Measurements from ENCODE around the gene MTMR12.

Gene MTMR12

DNA sequence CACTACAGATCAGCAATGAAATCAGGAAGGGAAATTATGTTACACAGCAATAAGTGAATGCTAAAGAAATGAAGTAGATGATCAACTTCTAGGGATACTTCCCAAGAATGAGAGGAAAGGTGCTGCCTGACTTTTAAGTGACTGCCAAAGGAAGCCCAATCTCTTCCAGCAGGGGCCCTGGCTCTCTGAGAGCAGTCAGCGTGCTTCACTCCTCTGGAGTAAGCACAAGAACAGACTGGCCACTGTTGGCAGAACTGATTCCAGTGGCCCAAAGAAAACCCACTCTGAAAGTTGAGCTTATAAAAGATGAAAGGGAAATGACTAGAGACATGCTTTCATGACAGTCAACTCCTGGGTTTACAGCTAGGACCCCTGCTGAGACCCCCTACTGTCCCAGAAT is 41.8 kb downstream of the MTMR12 start:
- no peak for ATAC-seq
- TF ChIP-seq OSR1 (CRISPR knock-in tag; IDR thresholded peaks at IDR 0.05) (no peak), ISL1 (CRISPR knock-in tag; IDR thresholded peaks at IDR 0.05) (no peak), TOX (CRISPR knock-in tag; IDR thresholded peaks at IDR 0.05; ENCODE audit: borderline replicate concordance) (no peak), RARB (CRISPR knock-in tag; IDR thresholded peaks at IDR 0.05) (no peak), BACH2 (CRISPR knock-in tag; IDR thresholded peaks at IDR 0.05; ENCODE audit: borderline replicate concordance) (no peak), GLIS3 (CRISPR knock-in tag; IDR thresholded peaks at IDR 0.05) (no peak), CSDC2 (CRISPR knock-in tag; IDR thresholded peaks at IDR 0.05) (no peak), TCF4 (CRISPR knock-in tag; IDR thresholded peaks at IDR 0.05; ENCODE audit: borderline replicate concordance) (no peak), ZNF8 (CRISPR knock-in tag; IDR thresholded peaks at IDR 0.05) (no peak), ZNF565 (CRISPR knock-in tag; conservative IDR thresholded peaks at IDR 0.05; ENCODE audit: low read depth) (no peak), SNAI2 (CRISPR knock-in tag; IDR thresholded peaks at IDR 0.05) (no peak), PPARA (CRISPR knock-in tag; IDR thresholded peaks at IDR 0.05; ENCODE audit: borderline replicate concordance) (no peak)
- TF ChIP-seq, protein P1, sequence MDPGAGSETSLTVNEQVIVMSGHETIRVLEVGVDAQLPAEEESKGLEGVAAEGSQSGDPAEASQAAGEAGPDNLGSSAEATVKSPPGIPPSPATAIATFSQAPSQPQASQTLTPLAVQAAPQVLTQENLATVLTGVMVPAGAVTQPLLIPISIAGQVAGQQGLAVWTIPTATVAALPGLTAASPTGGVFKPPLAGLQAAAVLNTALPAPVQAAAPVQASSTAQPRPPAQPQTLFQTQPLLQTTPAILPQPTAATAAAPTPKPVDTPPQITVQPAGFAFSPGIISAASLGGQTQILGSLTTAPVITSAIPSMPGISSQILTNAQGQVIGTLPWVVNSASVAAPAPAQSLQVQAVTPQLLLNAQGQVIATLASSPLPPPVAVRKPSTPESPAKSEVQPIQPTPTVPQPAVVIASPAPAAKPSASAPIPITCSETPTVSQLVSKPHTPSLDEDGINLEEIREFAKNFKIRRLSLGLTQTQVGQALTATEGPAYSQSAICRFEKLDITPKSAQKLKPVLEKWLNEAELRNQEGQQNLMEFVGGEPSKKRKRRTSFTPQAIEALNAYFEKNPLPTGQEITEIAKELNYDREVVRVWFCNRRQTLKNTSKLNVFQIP (CRISPR knock-in tag; IDR thresholded peaks at IDR 0.05; ENCODE audit: borderline replicate concordance, low read depth): no peak
- TF ChIP-seq, protein P2, sequence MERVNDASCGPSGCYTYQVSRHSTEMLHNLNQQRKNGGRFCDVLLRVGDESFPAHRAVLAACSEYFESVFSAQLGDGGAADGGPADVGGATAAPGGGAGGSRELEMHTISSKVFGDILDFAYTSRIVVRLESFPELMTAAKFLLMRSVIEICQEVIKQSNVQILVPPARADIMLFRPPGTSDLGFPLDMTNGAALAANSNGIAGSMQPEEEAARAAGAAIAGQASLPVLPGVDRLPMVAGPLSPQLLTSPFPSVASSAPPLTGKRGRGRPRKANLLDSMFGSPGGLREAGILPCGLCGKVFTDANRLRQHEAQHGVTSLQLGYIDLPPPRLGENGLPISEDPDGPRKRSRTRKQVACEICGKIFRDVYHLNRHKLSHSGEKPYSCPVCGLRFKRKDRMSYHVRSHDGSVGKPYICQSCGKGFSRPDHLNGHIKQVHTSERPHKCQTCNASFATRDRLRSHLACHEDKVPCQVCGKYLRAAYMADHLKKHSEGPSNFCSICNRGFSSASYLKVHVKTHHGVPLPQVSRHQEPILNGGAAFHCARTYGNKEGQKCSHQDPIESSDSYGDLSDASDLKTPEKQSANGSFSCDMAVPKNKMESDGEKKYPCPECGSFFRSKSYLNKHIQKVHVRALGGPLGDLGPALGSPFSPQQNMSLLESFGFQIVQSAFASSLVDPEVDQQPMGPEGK (CRISPR knock-in tag; IDR thresholded peaks at IDR 0.05; ENCODE audit: borderline replicate concordance): no peak
- TF ChIP-seq, protein P3, sequence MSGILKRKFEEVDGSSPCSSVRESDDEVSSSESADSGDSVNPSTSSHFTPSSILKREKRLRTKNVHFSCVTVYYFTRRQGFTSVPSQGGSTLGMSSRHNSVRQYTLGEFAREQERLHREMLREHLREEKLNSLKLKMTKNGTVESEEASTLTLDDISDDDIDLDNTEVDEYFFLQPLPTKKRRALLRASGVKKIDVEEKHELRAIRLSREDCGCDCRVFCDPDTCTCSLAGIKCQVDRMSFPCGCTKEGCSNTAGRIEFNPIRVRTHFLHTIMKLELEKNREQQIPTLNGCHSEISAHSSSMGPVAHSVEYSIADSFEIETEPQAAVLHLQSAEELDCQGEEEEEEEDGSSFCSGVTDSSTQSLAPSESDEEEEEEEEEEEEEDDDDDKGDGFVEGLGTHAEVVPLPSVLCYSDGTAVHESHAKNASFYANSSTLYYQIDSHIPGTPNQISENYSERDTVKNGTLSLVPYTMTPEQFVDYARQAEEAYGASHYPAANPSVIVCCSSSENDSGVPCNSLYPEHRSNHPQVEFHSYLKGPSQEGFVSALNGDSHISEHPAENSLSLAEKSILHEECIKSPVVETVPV (CRISPR knock-in tag; IDR thresholded peaks at IDR 0.05): no peak
- TF ChIP-seq, protein P4, sequence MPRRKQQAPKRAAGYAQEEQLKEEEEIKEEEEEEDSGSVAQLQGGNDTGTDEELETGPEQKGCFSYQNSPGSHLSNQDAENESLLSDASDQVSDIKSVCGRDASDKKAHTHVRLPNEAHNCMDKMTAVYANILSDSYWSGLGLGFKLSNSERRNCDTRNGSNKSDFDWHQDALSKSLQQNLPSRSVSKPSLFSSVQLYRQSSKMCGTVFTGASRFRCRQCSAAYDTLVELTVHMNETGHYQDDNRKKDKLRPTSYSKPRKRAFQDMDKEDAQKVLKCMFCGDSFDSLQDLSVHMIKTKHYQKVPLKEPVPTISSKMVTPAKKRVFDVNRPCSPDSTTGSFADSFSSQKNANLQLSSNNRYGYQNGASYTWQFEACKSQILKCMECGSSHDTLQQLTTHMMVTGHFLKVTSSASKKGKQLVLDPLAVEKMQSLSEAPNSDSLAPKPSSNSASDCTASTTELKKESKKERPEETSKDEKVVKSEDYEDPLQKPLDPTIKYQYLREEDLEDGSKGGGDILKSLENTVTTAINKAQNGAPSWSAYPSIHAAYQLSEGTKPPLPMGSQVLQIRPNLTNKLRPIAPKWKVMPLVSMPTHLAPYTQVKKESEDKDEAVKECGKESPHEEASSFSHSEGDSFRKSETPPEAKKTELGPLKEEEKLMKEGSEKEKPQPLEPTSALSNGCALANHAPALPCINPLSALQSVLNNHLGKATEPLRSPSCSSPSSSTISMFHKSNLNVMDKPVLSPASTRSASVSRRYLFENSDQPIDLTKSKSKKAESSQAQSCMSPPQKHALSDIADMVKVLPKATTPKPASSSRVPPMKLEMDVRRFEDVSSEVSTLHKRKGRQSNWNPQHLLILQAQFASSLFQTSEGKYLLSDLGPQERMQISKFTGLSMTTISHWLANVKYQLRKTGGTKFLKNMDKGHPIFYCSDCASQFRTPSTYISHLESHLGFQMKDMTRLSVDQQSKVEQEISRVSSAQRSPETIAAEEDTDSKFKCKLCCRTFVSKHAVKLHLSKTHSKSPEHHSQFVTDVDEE (CRISPR knock-in tag; IDR thresholded peaks at IDR 0.05): no peak

GRCh38 chr5:32270178-32270577 is 42.6 kb downstream of the MTMR12 start:
- ATAC-seq: no peak

GRCh38 chr5:32265902-32266301 is 46.8 kb downstream of the MTMR12 start:
- TF ChIP-seq SNAI2 (CRISPR knock-in tag; IDR thresholded peaks at IDR 0.05): no peak
- TF ChIP-seq GLIS3 (CRISPR knock-in tag; IDR thresholded peaks at IDR 0.05): no peak
- no peak for TF ChIP-seq OSR1 (CRISPR knock-in tag; IDR thresholded peaks at IDR 0.05)
- TF ChIP-seq, protein P4 (CRISPR knock-in tag; IDR thresholded peaks at IDR 0.05): no peak
- no peak for TF ChIP-seq ARNTL (CRISPR knock-in tag; IDR thresholded peaks at IDR 0.05; ENCODE audit: borderline replicate concordance, low read depth)
- TF ChIP-seq CSDC2 (CRISPR knock-in tag; IDR thresholded peaks at IDR 0.05): no peak
- TF ChIP-seq, protein P3 (CRISPR knock-in tag; IDR thresholded peaks at IDR 0.05): no peak
- no peak for ATAC-seq

More at GRCh38 chr5:32270178-32270577, 42.6 kb downstream of the MTMR12 start:
- TF ChIP-seq ISL1 (CRISPR knock-in tag; IDR thresholded peaks at IDR 0.05) (no peak), ZNF70 (CRISPR knock-in tag; IDR thresholded peaks at IDR 0.05) (no peak), TOX (CRISPR knock-in tag; IDR thresholded peaks at IDR 0.05; ENCODE audit: borderline replicate concordance) (no peak), BACH2 (CRISPR knock-in tag; IDR thresholded peaks at IDR 0.05; ENCODE audit: borderline replicate concordance) (no peak), ZNF8 (CRISPR knock-in tag; IDR thresholded peaks at IDR 0.05) (no peak), OSR1 (CRISPR knock-in tag; IDR thresholded peaks at IDR 0.05) (no peak), TCF4 (CRISPR knock-in tag; IDR thresholded peaks at IDR 0.05; ENCODE audit: borderline replicate concordance) (no peak), GLIS3 (CRISPR knock-in tag; IDR thresholded peaks at IDR 0.05) (no peak), ARNTL (CRISPR knock-in tag; IDR thresholded peaks at IDR 0.05; ENCODE audit: borderline replicate concordance, low read depth) (no peak), CSDC2 (CRISPR knock-in tag; IDR thresholded peaks at IDR 0.05) (no peak)
- TF ChIP-seq, protein P1 (CRISPR knock-in tag; IDR thresholded peaks at IDR 0.05; ENCODE audit: borderline replicate concordance, low read depth): no peak

All from SK-N-SH treated with all-trans-retinoic acid at 6 μM for 48 hours (cell line).